ENCODE measurements around the gene ASMTL. TPM values are rescaled to one million over a fixed set of nuclear protein-coding genes. Genes with fewer than 3 reads are reported as not detected.

ASMTL gene
- total and polyA plus RNA-seq, 7 experiments from 2014 or later: 30.9 to 50.0 (median 41.7) TPM

DNA sequence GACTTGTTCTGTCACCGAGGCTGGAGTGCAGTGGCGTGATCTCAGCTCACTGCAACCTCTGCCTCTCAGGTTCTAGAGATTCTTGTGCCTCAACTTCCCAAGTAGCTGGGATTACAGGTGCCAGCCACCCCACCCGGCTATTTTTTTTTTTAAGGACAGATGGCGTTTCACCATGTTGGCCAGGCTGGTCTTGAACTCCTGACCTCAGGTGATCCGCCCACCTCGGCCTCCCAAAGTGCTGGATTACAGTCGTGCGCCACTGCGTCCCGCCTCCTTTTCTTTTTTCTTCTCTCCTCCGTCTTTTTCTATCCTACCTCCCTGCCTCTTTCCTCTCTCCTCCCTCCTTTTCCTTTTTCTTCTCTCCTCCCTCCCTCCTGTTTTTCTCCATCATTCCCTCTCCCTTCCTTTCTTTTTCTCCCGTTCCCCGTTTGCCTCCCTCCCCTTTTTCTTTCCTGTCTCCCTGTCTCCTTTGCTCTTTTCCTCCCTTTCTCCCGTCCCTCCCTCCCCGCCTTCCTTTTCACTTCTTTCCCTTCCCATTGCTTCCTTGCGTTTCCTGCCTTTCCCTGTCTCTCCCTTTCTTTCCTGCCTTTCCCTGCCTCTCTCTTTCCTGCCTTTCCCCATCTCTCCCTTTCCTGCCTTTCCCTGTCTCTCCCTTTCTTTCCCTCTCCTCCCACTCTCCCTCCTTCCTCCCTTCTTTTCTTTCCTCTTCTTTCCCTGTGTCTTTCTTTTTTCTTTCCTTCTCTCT lies 58.7 kb downstream of the ASMTL start:
- H3K4me3 Mint-ChIP-seq: peak overlapping the region; percentile 75 to 95 (median 89)
- peak overlapping the region; percentile 68 to 94 (median 87) for H3K27ac Mint-ChIP-seq
- Histone ChIP-seq H3K4me3 (ENCODE audit: low read length) (no peak overlapping the region), H3K36me3 (ENCODE audit: control insufficient read depth in 2 of 3, insufficient read depth in 3 of 3, low read length in 3 of 3) (peaks cover 2 to 37% (median 12%) of the 10 kb centered on the region in 3 experiments), H3K4me1 (ENCODE audit: control insufficient read depth in 2 of 2, insufficient read depth in 2 of 2, low read length in 2 of 2) (peaks cover 19 to 22% of the 10 kb centered on the region in 2 donors), H3K27me3 (ENCODE audit: control insufficient read depth in 2 of 2, insufficient read depth in 2 of 2, low read length in 2 of 2) (no peaks in the 10 kb centered on the region), H3K9me3 (ENCODE audit: control insufficient read depth in 2 of 3, low read length in 3 of 3) (no peaks in the 10 kb centered on the region), H3K27ac (ENCODE audit: low read depth, low read length) (no peak overlapping the region)
- POLR2A ChIA-PET: no interaction called here
- intact Hi-C loops (cut with micrococcal nuclease): loop anchor here in 1 of 2 donors (2.0 to 5.0 kb wide), 8 partner anchors 57 to 1077 kb away; partner anchors contain the start of genes GTPBP6, IL3RA and P2RY8
- H3K36me3 Mint-ChIP-seq: peaks cover 0 to 20% (median 9%) of the 10 kb centered on the region in 5 donors
- H3K27me3 Mint-ChIP-seq: no peaks in the 10 kb centered on the region
- DNase-seq (peak in 1 of 9 donors; percentile 20), ATAC-seq (no peak)
- H3K9me3 Mint-ChIP-seq: no peaks in the 10 kb centered on the region
- H3K4me1 Mint-ChIP-seq: peaks cover 21 to 55% (median 36%) of the 10 kb centered on the region in 7 donors
- CTCF ChIA-PET: no interaction called here

DNA sequence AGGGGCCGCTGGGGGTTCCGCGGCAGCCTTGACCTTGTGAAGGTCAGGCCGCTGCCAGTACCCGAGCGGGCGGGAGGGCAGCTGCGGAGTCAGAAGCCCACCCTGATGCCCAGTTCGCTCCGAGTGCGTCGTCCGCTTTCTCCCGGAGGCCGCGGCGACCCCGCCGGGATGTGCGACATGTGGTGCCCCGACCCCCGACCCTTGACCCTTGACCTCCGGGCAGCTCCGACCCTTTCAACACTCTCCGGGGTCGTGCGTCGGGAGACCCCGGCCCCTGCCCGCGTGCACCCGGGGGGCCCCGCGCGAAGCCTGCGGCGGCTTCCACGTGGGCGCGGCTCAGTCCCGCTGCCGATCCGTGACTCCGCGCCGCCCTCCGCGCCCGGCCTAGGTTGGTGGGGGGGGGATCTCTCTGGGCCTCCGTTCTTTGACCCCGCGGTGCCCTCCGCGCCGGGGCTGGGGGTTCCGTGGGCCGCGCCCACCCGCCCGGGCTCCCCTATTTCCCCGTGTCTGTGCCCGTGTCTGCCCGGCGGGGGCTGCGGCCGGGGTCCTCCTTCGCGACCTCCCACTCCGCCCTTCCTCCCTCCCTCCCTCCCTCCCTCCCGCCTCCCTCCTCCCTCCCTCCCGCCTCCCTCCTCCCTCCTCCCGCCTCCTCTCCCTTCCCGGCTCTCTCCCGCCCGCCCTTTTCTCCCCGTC lies 60.2 kb downstream of the ASMTL start:
- H3K9me3 ChIP-seq (ENCODE audit: control insufficient read depth in 2 of 3, low read length in 3 of 3): no peaks in the 10 kb centered on the region
- Mint-ChIP-seq H3K4me3 (peak overlapping the region; percentile 78 to 95 (median 92)), H3K27ac (peak overlapping the region; percentile 84 to 98 (median 91)), H3K36me3 (peaks cover 0 to 35% (median 23%) of the 10 kb centered on the region in 5 donors), H3K4me1 (peaks cover 35 to 70% (median 50%) of the 10 kb centered on the region in 7 donors), H3K27me3 (no peaks in the 10 kb centered on the region), H3K9me3 (no peaks in the 10 kb centered on the region)
- H3K4me1 ChIP-seq (ENCODE audit: control insufficient read depth in 2 of 2, insufficient read depth in 2 of 2, low read length in 2 of 2): peaks cover 25 to 33% of the 10 kb centered on the region in 2 donors
- intact Hi-C loops (cut with micrococcal nuclease): loop anchor here (1.0 to 5.0 kb wide), 17 partner anchors 55 to 1299 kb away; partner anchors contain the start of genes AKAP17A (in 2 of the 2), GTPBP6 (in 2 of the 2), CD99 (in 1 of the 2) and IL3RA (in 1 of the 2)
- peaks cover 17 to 50% (median 26%) of the 10 kb centered on the region in 3 experiments for H3K36me3 ChIP-seq (ENCODE audit: control insufficient read depth in 2 of 3, insufficient read depth in 3 of 3, low read length in 3 of 3)
- CTCF ChIA-PET: no interaction called here
- ATAC-seq (peak; percentile 26), DNase-seq (no peak)
- POLR2A ChIA-PET: no interaction called here
- peak overlapping the region; percentile 94 for H3K4me3 ChIP-seq (ENCODE audit: low read length)
- H3K27ac ChIP-seq (ENCODE audit: low read depth, low read length): peak overlapping the region; percentile 93
- no peaks in the 10 kb centered on the region for H3K27me3 ChIP-seq (ENCODE audit: control insufficient read depth in 2 of 2, insufficient read depth in 2 of 2, low read length in 2 of 2)

DNA sequence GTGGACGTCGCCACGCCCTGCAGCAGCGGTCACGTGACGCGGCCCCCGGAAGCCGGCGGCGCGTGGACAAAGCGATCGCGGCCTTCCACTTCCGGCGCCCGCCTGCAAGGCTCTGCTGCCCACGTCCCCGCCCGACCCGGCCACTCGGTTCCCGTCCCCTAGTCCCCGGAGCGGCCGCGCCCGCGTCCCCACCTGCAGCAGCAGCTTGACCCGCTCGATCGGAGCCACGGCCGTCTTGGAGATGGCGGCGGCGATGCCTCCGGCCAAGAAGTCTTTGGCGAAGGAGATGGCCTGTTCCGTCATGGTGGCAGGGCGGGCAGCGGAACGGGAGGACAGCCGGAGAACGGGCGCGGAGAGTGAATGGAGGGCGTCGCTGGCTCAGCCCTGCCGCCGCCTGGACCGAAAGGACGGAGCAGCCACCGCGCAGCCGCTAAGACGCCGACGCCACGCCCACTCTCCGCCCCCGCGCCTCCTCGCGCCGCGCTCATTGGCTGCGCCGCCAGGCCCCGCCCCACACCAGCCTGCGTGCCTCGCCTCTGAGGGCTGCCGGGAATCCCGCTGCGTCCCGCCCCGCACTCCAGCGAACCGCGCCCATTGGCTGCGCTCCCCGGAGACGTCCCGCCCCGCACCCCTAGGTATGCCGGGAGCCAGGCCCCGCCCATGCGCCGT lies 60.9 kb downstream of the ASMTL start, which contains the start of gene SLC25A6:
Gene SLC25A6 (minus strand): TSS at position 407 of the 669 bp plus-strand sequence. CDS start 104 bp downstream, at position 303.
- Histone ChIP-seq H3K4me3 (ENCODE audit: low read length) (peak within 1 kb of the TSS; percentile 94), H3K4me1 (ENCODE audit: control insufficient read depth in 2 of 2, insufficient read depth in 2 of 2, low read length in 2 of 2) (peaks cover 25 to 33% of the 10 kb centered on the region in 2 donors), H3K27me3 (ENCODE audit: control insufficient read depth in 2 of 2, insufficient read depth in 2 of 2, low read length in 2 of 2) (no peaks in the 10 kb centered on the region), H3K9me3 (ENCODE audit: control insufficient read depth in 2 of 3, low read length in 3 of 3) (no peaks in the 10 kb centered on the region), H3K36me3 (ENCODE audit: control insufficient read depth in 2 of 3, insufficient read depth in 3 of 3, low read length in 3 of 3) (peaks cover 22 to 50% (median 32%) of the 10 kb centered on the region in 3 experiments), H3K27ac (ENCODE audit: low read depth, low read length) (peak within 1 kb of the TSS; percentile 97)
- peaks cover 0 to 42% (median 24%) of the 10 kb centered on the region in 5 donors for H3K36me3 Mint-ChIP-seq
- H3K4me1 Mint-ChIP-seq: peaks cover 35 to 71% (median 52%) of the 10 kb centered on the region in 7 donors
- no peaks in the 10 kb centered on the region for H3K9me3 Mint-ChIP-seq
- H3K4me3 Mint-ChIP-seq: peak within 1 kb of the TSS; percentile 78 to 95 (median 92)
- ATAC-seq (peak; percentile 96), DNase-seq (peak; percentile 97 to 100 (median 100))
- intact Hi-C loops (cut with micrococcal nuclease): loop anchor here (1.0 to 5.0 kb wide), 18 partner anchors 55 to 1299 kb away; partner anchors contain the start of genes AKAP17A (in 2 of the 2), GTPBP6 (in 2 of the 2), P2RY8 (in 2 of the 2) and CD99 (in 1 of the 2)
- ChIA-PET CTCF (no interaction called here), POLR2A (no interaction called here)
- peak within 1 kb of the TSS; percentile 84 to 98 (median 91) for H3K27ac Mint-ChIP-seq
- no peaks in the 10 kb centered on the region for H3K27me3 Mint-ChIP-seq

- ChIA-PET POLR2A (no interaction called here), CTCF (no interaction called here)
- no peaks in the 10 kb centered on the region for H3K27me3 ChIP-seq (ENCODE audit: control insufficient read depth in 2 of 2, insufficient read depth in 2 of 2, low read length in 2 of 2)
- Mint-ChIP-seq H3K9me3 (no peaks in the 10 kb centered on the region), H3K36me3 (peaks cover 4 to 46% (median 28%) of the 10 kb centered on the region in 5 donors), H3K27me3 (no peaks in the 10 kb centered on the region), H3K4me1 (peaks cover 35 to 69% (median 55%) of the 10 kb centered on the region in 7 donors), H3K4me3 (peak overlapping the region; percentile 78 to 95 (median 92)), H3K27ac (peak overlapping the region in 8 of 9 donors; percentile 82 to 98 (median 92))
- no peak for ATAC-seq
- intact Hi-C loops (cut with micrococcal nuclease): loop anchor here (1.0 to 5.0 kb wide), 6 partner anchors 54 to 1074 kb away; partner anchors contain the start of genes GTPBP6 (in 1 of the 2), IL3RA (in 1 of the 2) and P2RY8 (in 1 of the 2)
- H3K9me3 ChIP-seq (ENCODE audit: control insufficient read depth in 2 of 3, low read length in 3 of 3): no peaks in the 10 kb centered on the region
- peak overlapping the region; percentile 97 for H3K27ac ChIP-seq (ENCODE audit: low read depth, low read length)
- peaks cover 22 to 54% (median 37%) of the 10 kb centered on the region in 3 experiments for H3K36me3 ChIP-seq (ENCODE audit: control insufficient read depth in 2 of 3, insufficient read depth in 3 of 3, low read length in 3 of 3)
- peak in 3 of 9 donors; percentile 86 to 100 (median 87) for DNase-seq
- peak overlapping the region; percentile 94 for H3K4me3 ChIP-seq (ENCODE audit: low read length)
- peaks cover 25 to 33% of the 10 kb centered on the region in 2 donors for H3K4me1 ChIP-seq (ENCODE audit: control insufficient read depth in 2 of 2, insufficient read depth in 2 of 2, low read length in 2 of 2)
Observed at GRCh38 chrX:1391370-1391706, 61.4 kb downstream of the ASMTL start.

DNA sequence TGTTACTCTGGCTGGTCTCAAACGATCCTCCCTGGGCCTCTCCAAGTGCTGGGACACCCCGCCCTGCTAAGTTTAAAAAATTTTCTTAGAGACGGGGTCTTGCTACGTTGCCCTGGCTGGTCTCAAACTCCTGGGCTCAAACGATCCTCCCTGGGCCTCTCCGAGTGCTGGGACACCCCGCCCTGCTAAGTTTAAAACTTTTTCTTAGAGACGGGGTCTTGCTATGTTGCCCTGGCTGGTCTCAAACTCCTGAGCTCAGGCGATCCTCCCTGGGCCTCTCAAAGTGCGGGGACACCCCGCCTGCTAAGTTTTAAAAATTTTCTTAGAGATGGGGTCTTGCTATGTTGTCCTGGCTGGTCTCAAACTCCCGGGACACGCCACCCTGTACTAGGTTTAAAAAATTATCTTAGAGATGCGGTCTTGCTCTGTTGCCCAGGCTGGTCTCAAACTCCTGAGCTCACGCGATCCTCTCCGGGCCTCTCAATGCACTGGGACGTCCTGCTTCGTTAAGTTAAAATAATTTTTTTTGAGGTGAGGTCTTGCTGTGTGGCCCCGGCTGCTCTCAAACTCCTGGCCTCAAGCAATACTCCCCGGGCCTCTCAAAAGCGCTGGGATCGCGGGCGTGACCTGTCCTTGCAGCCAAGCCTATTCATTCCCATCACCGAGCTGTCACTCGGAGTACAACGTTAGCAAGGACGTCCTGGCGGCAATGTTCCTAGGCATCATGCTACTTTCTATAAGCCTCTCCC lies 61.9 kb downstream of the ASMTL start:
- Mint-ChIP-seq H3K4me1 (peaks cover 29 to 64% (median 52%) of the 10 kb centered on the region in 7 donors), H3K4me3 (peak overlapping the region; percentile 78 to 95 (median 92)), H3K36me3 (peaks cover 4 to 44% (median 25%) of the 10 kb centered on the region in 5 donors), H3K27me3 (no peaks in the 10 kb centered on the region), H3K27ac (peak overlapping the region in 8 of 9 donors; percentile 49 to 98 (median 90)), H3K9me3 (no peaks in the 10 kb centered on the region)
- DNase-seq (peak in 1 of 9 donors; percentile 22), ATAC-seq (no peak)
- Histone ChIP-seq H3K9me3 (ENCODE audit: control insufficient read depth in 2 of 3, low read length in 3 of 3) (no peaks in the 10 kb centered on the region), H3K27me3 (ENCODE audit: control insufficient read depth in 2 of 2, insufficient read depth in 2 of 2, low read length in 2 of 2) (no peaks in the 10 kb centered on the region), H3K27ac (ENCODE audit: low read depth, low read length) (peak overlapping the region; percentile 97), H3K36me3 (ENCODE audit: control insufficient read depth in 2 of 3, insufficient read depth in 3 of 3, low read length in 3 of 3) (peaks cover 22 to 54% (median 42%) of the 10 kb centered on the region in 3 experiments), H3K4me1 (ENCODE audit: control insufficient read depth in 2 of 2, insufficient read depth in 2 of 2, low read length in 2 of 2) (peaks cover 25 to 33% of the 10 kb centered on the region in 2 donors), H3K4me3 (ENCODE audit: low read length) (peak overlapping the region; percentile 94)
- intact Hi-C loops (cut with micrococcal nuclease): loop anchor here (1.0 to 5.0 kb wide), 6 partner anchors 53 to 1073 kb away; partner anchors contain the start of genes GTPBP6 (in 1 of the 2), IL3RA (in 1 of the 2) and P2RY8 (in 1 of the 2)
- CTCF ChIA-PET: no interaction called here
- POLR2A ChIA-PET: no interaction called here
